Mammary epithelial cell (primary cell): ENCODE measurements around the gene NOXRED1.

Source experiments
- EZH2 ChIP-seq: IDR thresholded peaks from 2 replicates; pipeline ENCODE4 v1.6.1; 2012; ENCODE audit warnings: low read length, inconsistent platforms, borderline replicate concordance
- TF ChIP-seq, protein P1 (sequence below), 2 donors: IDR thresholded peaks in 1 of 2; conservative IDR thresholded peaks in 1 of 2; 2 replicates each; pipeline ENCODE4 v1.5.1; 2011 to 2012; ENCODE audit warnings: inconsistent platforms in 2 of 2, low read length in 2 of 2, mild to moderate bottlenecking in 2 of 2, control low read depth in 1 of 2, low read depth in 1 of 2; ENCODE audit not compliant: insufficient read depth in 1 of 2; ENCODE audit errors: extremely low read depth in 1 of 2

DNA sequence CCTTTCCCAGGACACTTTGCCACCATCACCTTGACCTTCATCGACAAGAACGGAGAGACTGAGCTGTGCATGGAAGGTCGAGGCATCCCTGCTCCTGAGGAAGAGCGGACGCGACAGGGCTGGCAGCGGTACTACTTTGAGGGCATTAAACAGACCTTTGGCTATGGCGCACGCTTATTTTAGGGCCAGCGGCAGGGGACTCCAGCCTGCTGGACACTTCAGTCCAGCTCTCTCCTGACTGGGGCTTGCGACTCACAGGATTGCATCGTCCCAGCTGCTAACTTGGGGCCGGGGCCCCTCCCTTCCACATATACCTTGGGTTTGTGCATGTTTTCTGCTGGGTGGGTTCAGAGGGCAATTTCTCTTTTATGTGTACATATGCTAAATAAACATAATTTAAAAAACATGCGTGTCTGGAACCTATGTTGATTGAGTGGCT is 45.8 kb upstream of the NOXRED1 start:
- TF ChIP-seq EZH2 = no peak
- TF ChIP-seq, protein P1, sequence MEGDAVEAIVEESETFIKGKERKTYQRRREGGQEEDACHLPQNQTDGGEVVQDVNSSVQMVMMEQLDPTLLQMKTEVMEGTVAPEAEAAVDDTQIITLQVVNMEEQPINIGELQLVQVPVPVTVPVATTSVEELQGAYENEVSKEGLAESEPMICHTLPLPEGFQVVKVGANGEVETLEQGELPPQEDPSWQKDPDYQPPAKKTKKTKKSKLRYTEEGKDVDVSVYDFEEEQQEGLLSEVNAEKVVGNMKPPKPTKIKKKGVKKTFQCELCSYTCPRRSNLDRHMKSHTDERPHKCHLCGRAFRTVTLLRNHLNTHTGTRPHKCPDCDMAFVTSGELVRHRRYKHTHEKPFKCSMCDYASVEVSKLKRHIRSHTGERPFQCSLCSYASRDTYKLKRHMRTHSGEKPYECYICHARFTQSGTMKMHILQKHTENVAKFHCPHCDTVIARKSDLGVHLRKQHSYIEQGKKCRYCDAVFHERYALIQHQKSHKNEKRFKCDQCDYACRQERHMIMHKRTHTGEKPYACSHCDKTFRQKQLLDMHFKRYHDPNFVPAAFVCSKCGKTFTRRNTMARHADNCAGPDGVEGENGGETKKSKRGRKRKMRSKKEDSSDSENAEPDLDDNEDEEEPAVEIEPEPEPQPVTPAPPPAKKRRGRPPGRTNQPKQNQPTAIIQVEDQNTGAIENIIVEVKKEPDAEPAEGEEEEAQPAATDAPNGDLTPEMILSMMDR (conservative IDR thresholded peaks at IDR 0.05 in 1 of 2, IDR thresholded peaks at IDR 0.05 in 1 of 2; ENCODE audit: extremely low read depth in 1 of 2, insufficient read depth in 1 of 2, low read depth in 1 of 2, low read length in 2 of 2) = no peak
